Retina (tissue), 1 donor: ENCODE measurements around the gene BDH2.

Source experiments
- DNase-seq: peaks from one replicate; pipeline ENCODE4 v3.0.0-alpha.2; 2016

BDH2 gene

GRCh38 chr4:103079621-103080020 is 20.0 kb downstream of the BDH2 start:
- DNase-seq: no peak

DNA sequence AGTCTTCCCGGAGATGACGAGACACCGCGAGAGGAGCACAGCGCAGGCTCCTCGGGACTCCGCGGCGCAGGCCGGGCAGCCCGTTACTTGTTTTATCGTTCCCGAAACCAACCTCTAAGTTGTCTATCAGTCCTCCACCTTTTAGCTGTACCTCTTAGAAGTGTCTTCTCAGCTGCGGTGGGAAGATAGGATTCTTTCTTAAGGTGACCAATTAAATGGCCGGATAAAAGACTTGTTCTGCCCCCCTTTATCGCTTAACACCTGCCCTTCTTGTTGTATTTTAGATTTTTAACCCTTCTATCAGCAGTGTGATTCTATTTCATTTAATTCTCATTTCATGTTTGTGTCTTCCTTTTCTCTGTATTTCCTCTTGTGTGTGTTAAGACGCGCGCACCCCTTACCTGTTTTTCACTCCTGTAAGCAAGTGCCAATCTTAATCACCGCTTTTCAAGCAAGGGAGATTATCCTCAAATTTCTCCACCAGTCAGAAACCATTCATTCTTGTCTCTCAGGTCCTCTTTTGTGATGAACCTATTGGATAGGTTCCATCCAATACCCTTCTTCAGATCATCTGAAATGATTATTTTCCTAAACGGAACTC is 22.8 kb downstream of the BDH2 start, which contains the start of gene SLC9B2:
Gene SLC9B2 (minus strand): TSS at position 15 of the 601 bp plus-strand sequence. CDS start 9,211 bp downstream, outside the sequence.
- no peak for DNase-seq

DNA sequence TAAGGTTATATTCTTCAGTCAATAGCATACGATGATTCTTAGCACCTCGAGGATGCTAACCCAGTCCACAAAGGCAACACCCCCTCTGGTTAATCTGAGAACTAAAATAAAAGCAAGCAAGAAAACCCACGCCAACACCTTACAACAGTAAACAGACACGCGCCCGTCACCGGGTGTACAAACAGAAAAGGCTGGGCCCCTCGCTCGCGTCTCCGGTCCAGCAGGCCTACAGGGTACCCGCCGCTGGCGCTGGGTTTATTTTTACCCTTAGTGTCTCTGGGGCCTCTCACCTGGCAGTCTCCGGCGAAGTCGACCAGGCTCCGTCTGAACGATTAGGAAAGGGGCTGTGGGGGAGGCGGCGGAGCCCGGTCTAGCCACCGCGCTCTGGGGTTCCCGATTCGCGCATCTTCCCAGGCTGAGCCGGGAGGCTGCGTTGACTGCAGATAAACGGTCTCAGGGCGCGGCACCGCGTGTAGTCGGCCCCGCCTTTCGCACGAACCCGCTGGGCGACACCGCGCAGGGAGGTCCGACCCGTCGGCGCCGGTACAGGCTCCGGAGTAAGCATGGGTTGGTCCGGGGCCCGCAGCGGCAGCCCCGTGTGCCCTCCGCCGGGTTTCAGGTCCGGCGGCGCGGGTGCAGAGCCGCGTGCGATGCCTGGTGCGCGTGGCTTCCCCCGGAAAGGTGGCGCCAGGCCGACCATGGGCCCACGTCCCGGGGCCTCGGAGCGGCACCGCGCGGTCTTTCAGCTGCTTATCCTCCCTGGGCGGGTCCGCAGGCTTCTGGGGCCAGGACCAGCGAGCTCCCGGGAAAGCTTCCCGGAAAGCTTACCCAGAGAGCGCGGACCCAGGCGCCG is 23.5 kb downstream of the BDH2 start:
- DNase-seq: peak; percentile 95

GRCh38 chr4:103075435-103075893 is 24.2 kb downstream of the BDH2 start:
- DNase-seq: no peak

GRCh38 chr4:103074744-103075434 is 24.7 kb downstream of the BDH2 start:
- DNase-seq: no peak

DNA sequence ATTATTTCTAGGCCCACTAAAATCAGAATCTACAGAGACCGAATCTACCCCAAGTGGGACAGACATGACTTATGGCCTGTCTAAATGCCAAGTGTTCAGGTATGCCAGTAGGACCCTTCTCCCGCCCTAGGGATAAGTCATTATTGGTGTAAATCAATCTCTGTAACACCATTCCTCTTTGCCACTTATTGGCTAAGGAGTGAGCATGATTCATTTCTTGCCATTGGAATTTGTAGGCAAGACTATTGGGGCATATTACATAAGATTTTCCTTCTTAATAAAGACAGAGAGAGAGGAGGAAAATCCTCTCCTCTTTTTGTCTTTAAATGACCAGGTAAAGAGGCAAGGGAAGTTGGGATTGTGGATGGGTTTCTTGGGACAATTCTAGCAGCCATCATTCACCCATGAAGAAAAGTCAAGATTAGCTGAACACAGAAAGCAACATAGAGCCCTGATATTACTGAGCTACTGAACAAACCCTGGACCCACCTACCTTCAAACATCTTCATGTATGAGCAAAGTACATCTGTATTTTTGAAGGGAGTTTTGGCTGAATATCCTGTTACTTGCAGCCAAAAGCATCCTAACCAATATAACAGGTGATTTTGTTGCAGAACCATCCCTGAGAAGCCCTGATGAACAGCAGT is 25.7 kb downstream of the BDH2 start:
- no peak for DNase-seq

GRCh38 chr4:103067841-103068547 is 31.6 kb downstream of the BDH2 start:
- DNase-seq: no peak

DNA sequence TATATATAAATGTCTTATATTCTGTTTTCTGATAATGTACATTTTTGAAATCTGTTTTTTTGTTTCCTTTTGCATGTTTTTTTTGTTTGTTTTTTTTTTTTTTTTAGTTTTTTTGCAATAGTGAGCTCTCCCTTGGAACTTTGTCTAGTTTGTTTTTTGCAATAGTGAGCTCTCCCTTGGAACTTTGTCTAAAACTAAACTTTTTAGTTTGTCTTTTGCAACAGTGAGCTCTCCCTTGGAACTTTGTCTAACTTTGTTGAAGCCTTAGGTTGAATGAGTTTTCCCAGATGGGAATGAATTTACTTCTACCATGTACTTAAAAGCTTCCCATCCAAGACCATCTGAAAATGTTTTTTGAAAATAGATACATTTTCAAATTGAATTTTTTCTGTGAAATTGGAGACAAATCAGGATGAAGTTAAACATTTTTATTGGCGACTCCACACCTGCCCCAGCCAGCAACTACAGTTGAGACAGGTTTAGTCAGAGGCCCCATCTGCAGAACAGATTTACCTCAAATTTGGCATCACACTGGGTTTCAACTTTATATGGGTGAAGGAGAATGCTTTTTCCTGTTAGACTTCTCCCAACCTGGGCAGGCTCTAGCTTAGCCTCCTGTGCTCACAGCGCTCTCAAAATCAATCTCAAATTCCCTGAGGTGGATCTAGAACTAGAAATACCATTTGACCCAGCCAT is 39.0 kb downstream of the BDH2 start:
- no peak for DNase-seq

DNA sequence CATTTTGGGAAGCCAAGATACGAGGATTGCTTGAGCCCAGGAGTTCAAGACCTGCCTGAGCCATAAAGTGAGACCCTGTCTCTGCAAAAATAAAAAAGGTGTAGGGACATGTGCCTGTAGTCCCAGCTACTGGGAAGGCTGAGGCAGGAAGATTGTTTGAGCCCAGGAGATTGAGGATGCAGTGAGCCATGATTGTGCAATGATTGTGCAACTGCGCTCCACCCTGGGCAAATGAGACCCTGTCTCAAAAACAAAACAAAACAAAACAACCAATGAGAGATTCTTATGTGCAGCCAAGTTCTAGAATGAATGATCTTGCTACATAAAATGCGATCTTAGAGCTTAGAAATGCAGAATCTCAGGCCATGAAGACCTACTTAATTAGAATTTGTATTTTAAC is 45.6 kb downstream of the BDH2 start:
- no peak for DNase-seq

DNA sequence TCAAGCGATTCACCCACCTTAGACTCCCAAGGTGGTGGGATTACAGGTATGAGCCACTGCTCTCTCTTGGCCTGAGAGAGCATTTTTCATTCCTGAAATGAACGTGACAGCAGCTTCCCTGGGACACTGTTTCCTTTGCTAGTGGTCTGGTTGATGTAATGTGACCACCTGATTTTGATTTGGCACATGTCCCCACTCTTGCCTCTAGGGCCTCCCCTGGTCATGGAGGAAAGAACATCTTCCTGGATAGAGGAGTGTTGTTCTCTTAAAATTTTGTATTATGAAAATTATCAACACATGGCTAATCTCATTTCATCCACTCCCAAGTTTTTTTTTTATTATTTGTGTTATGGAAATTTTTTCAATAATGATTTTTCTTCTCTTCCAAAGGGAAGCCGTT is 46.9 kb downstream of the BDH2 start:
- DNase-seq: no peak

DNA sequence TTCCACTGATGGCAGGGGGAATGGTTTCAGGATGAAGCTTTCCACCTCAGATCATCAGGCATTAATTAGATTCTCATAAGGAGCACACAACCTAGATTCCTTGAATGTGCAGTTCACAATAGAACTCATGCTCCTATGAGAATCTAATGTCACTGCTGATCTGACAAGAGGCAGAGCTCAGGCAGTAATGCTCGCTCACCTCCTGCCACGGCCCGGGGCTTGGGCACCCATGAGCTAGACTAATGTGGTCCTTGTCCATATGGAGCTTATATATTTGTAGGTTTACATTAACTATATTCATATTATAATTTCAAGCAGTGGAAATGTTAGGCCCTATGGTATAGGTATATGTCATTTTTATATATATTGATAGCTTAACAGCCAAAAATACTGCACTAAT is 47.5 kb downstream of the BDH2 start:
- no peak for DNase-seq

DNA sequence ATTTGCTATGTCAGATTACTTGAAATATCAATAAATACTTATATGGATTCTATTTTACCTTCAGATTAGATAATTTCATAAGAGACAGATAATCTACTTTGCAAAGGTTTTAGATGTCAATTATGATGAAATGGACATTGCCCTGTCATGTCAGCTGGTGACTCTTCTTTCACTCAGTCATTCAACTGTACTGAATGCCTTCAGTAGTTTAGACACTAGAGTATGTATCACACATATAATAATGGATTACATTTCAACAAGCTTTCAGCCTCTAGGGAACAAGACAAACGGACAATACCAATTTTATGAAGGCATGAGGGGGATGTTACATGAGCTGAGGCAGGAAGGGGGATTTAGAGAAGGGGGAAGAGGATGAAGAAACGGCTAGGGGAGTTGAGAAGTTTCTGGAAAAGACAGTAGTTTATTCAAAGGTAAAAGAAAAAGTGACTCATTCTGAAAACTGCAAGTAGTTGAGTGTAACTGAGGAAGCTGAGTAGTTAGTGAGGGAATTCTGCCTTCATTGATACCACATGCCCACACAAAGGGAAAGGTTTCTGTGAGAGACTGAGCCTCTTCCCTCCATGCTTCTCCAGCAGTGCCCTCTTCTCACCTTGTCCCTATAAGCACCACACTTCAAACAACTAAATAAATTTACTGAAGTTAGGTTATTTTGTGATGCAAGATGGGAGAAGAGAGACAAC is 48.7 kb downstream of the BDH2 start:
- DNase-seq: no peak

GRCh38 chr4:103046416-103047290 is 53.0 kb downstream of the BDH2 start:
- peak; percentile 16 for DNase-seq

DNA sequence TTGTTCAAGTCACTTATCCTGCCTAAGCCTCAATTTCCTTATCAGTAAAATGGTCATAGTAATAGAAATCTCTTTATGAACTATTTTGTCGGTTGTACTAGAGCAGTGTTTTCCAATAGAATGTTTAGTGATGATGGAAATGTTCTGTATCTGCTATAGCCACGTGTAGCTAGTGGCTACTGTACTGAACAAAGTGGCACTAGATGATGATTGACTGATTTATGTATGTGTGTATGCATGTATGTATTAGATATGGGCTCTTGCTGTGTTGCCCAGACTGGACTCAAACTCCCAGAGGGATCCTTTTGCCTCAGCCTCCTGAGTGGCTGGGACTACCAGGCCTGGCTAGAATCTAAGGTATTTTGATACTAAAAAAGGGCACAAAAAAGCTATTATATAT is 55.5 kb downstream of the BDH2 start:
- DNase-seq: no peak

- DNase-seq: no peak
These were observed 63.5 kb downstream of the BDH2 start for GRCh38 chr4:103036169-103036568.

GRCh38 chr4:103032574-103032973 is 67.1 kb downstream of the BDH2 start:
- no peak for DNase-seq

DNA sequence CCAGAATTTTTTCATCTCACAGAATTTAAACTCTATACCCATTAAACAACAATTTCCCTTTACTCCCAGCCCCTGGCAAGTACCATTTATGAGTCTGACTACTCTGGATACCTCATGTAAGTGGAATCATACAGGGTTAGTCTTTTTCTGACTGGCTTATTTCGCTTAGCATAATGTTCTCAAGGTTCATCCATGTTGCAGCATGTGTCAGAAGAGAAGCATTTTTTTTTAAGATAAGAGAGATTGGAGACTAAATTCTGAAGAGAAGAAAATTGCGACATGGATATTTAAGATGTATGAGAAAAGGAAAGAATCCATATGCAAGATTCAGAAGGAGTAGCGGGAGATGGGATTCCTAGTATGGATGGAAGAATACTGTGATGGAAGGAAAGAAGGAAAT is 68.8 kb downstream of the BDH2 start:
- DNase-seq: no peak

DNA sequence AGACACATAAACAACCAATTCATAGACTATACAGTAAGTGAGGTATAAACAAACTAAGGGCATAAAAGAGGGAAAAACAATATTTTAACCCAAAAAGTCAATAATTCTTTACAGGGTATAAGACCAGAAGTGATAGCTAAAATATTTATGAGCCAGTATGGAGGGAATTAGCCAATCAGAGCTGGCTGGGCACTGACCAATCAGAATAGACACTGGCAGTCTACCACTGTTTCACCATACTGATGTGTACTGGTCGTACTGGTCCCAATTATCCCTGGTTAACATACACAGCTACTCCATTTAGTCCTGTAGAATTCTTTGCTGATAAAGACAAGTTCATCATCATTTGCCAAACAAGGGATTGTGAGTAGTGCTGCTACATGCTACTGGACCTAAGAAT is 70.3 kb downstream of the BDH2 start:
- no peak for DNase-seq
